ENCODE data around the gene KCTD5.
"Not testable (repeated sequence)": the region's sequence is repeated elsewhere in the genome, so short reads cannot be mapped to it uniquely, and the experiment has no call there.

KCTD5 gene

GRCh38 chr16:2689968-2690801 lies 7.9 kb downstream of the KCTD5 start:
- Histone ChIP-seq H3K9ac (ENCODE audit: low read length) (no peak overlapping the region), H3K36me3 (ENCODE audit: control insufficient read depth, insufficient read depth, low read length) (peaks cover 10% of the 10 kb centered on the region; the same call in 1 of the 2 replicates), H3K27me3 (ENCODE audit: control insufficient read depth, insufficient read depth, low read length) (no peaks in the 10 kb centered on the region), H3K4me1 (ENCODE audit: control insufficient read depth, insufficient read depth, low read length) (peaks cover 6% of the 10 kb centered on the region; the same call in 1 of the 2 replicates), H3K4me3 (ENCODE audit: low read depth, low read length) (no peak overlapping the region), H3K9me3 (ENCODE audit: control insufficient read depth, insufficient read depth, low read depth, low read length) (no peaks in the 10 kb centered on the region), H3K27ac (ENCODE audit: low read depth, low read length) (no peak overlapping the region)

- Histone ChIP-seq H3K4me3 (ENCODE audit: low read depth, low read length) (no peak overlapping the region), H3K4me1 (ENCODE audit: control insufficient read depth, insufficient read depth, low read length) (peaks cover 6% of the 10 kb centered on the region; the same call in 1 of the 2 replicates), H3K27me3 (ENCODE audit: control insufficient read depth, insufficient read depth, low read length) (no peaks in the 10 kb centered on the region)
Measured at GRCh38 chr16:2690852-2691251, 8.5 kb downstream of the KCTD5 start.

GRCh38 chr16:2691491-2692248 lies 9.3 kb downstream of the KCTD5 start:
- H3K27ac ChIP-seq (ENCODE audit: low read depth, low read length) = 0 out of 2 replicates have a peak overlapping the region, but pooled peaks have one; percentile 9
- no peak overlapping the region for H3K4me3 ChIP-seq (ENCODE audit: low read depth, low read length)
- H3K27me3 ChIP-seq (ENCODE audit: control insufficient read depth, insufficient read depth, low read length) = no peaks in the 10 kb centered on the region
- H3K9me3 ChIP-seq (ENCODE audit: control insufficient read depth, insufficient read depth, low read depth, low read length) = no peaks in the 10 kb centered on the region
- H3K4me1 ChIP-seq (ENCODE audit: control insufficient read depth, insufficient read depth, low read length) = peaks cover 6% of the 10 kb centered on the region; the same call in 1 of the 2 replicates
- H3K9ac ChIP-seq (ENCODE audit: low read length) = no peak overlapping the region
- H3K36me3 ChIP-seq (ENCODE audit: control insufficient read depth, insufficient read depth, low read length) = peaks cover 10% of the 10 kb centered on the region; the same call in 1 of the 2 replicates

More at GRCh38 chr16:2690852-2691251, 8.5 kb downstream of the KCTD5 start:
- H3K9ac ChIP-seq (ENCODE audit: low read length) = no peak overlapping the region
- peaks cover 10% of the 10 kb centered on the region; the same call in 1 of the 2 replicates for H3K36me3 ChIP-seq (ENCODE audit: control insufficient read depth, insufficient read depth, low read length)
- no peaks in the 10 kb centered on the region for H3K9me3 ChIP-seq (ENCODE audit: control insufficient read depth, insufficient read depth, low read depth, low read length)
- no peak overlapping the region for H3K27ac ChIP-seq (ENCODE audit: low read depth, low read length)

DNA sequence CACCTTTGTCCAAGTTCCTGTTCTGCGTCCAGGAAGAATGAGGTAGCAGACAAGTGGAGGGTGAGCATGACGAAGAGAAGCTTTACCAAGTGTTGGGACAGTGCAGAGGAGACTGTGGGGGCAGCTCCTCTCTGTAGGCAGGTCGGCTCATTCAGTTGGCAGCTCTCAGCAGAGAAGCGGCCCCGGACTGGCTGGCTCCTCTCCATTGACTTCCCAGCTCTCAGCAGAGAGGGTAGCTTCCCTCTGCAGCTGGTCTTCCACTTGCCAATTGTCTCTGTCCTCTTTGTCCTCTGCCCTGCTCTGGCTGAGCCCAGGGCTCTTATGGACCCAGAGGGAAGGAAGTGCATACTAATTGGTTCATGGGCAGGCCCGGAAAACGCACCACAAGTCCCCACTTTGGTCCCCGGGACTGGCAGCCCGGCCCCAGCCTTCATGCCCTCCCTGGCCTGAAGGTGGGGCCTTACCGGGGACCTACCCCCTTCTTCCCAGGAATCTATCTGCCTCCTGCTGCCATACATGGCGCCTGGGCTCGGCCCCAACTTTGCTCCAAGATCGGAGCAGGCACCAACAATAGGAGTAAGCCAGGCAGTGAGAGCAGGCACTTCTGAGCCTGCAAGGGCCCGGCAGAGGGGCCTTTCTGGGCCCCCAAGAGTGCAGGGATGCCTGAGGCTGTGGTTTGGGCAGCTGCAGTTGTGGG lies 10.1 kb downstream of the KCTD5 start:
- Histone ChIP-seq H3K4me3 (ENCODE audit: low read depth, low read length) (no peak overlapping the region), H3K27me3 (ENCODE audit: control insufficient read depth, insufficient read depth, low read length) (no peaks in the 10 kb centered on the region), H3K4me1 (ENCODE audit: control insufficient read depth, insufficient read depth, low read length) (peaks cover 6% of the 10 kb centered on the region; the same call in 1 of the 2 replicates), H3K36me3 (ENCODE audit: control insufficient read depth, insufficient read depth, low read length) (peaks cover 16% of the 10 kb centered on the region), H3K9ac (ENCODE audit: low read length) (no peak overlapping the region), H3K9me3 (ENCODE audit: control insufficient read depth, insufficient read depth, low read depth, low read length) (no peaks in the 10 kb centered on the region), H3K27ac (ENCODE audit: low read depth, low read length) (0 out of 2 replicates have a peak overlapping the region, but pooled peaks have one; percentile 9)

- Histone ChIP-seq H3K9me3 (ENCODE audit: control insufficient read depth, insufficient read depth, low read depth, low read length) (no peaks in the 10 kb centered on the region), H3K4me3 (ENCODE audit: low read depth, low read length) (no peak overlapping the region), H3K36me3 (ENCODE audit: control insufficient read depth, insufficient read depth, low read length) (peaks cover 23% of the 10 kb centered on the region), H3K4me1 (ENCODE audit: control insufficient read depth, insufficient read depth, low read length) (peaks cover 6% of the 10 kb centered on the region; the same call in 1 of the 2 replicates), H3K27ac (ENCODE audit: low read depth, low read length) (no peak overlapping the region), H3K9ac (ENCODE audit: low read length) (no peak overlapping the region), H3K27me3 (ENCODE audit: control insufficient read depth, insufficient read depth, low read length) (no peaks in the 10 kb centered on the region)
Measured at GRCh38 chr16:2692948-2693651, 10.8 kb downstream of the KCTD5 start.

DNA sequence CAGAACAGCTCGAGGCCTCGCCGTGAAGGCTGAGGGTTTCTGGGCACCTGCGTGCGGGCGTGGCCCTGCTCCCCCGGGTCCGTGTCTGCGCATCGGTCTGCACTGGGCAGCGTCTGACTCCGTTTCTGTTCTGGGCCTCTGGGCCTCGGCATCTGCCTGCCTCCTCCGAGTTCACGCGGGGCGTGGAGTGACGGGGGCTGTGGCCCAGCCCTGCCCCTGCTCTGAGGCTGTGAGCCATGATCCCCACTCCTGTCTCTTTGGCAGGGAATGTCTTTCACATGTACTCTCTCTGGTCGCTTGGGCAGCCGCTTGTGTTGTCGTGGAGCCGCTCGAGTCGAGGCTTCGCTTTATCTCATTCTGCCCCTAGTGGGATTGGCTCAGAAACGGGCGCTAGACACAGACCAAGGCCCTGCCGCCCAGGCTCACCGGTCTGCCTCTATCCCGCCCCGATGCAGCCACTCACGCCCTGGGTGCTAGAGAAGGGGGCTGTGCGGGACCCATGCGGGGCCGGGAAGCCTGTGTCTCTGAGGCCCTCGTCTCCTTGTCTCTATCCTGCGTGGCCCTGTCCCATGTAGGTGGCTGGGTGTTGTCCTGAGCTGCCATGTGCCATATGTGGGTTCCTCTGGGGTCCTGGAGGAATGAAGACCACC lies 14.4 kb downstream of the KCTD5 start:
- not testable (repeated sequence) for H3K4me3 ChIP-seq (ENCODE audit: low read depth, low read length); H3K9ac ChIP-seq (ENCODE audit: low read length); H3K9me3 ChIP-seq (ENCODE audit: control insufficient read depth, insufficient read depth, low read depth, low read length); H3K27me3 ChIP-seq (ENCODE audit: control insufficient read depth, insufficient read depth, low read length); H3K27ac ChIP-seq (ENCODE audit: low read depth, low read length); H3K4me1 ChIP-seq (ENCODE audit: control insufficient read depth, insufficient read depth, low read length)
- peaks cover 45% of the 10 kb centered on the region for H3K36me3 ChIP-seq (ENCODE audit: control insufficient read depth, insufficient read depth, low read length)

DNA sequence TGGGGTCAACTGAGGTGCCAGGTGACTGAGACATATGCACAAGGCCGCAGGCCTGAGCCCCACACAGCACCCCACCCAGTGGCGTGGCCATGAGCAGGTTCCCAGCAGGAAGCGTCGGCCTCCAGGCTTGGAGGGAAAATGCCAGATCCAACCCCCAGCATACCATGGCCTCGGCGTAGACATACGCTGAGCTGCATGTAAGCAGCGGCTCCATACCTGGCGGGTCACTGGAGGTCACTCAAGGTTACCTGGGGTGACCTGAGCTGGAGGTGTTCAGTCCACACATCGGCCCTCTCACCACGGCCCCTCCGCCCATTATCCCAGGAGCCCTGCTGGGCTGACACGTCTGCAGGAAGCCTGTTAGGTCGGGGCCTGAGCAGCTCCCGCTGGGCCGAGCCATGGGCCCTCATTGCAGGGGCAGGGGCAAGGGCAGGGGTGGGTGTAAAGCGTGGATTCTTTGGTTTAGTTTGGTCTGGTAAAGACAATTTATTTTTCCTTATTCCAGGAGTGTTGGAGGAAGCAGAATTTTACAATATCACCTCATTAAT lies 15.2 kb downstream of the KCTD5 start:
- peaks cover 51% of the 10 kb centered on the region for H3K36me3 ChIP-seq (ENCODE audit: control insufficient read depth, insufficient read depth, low read length)
- H3K9ac ChIP-seq (ENCODE audit: low read length) = no peak overlapping the region
- H3K4me3 ChIP-seq (ENCODE audit: low read depth, low read length) = no peak overlapping the region
- H3K9me3 ChIP-seq (ENCODE audit: control insufficient read depth, insufficient read depth, low read depth, low read length) = no peaks in the 10 kb centered on the region
- 0 out of 2 replicates have a peak, but pooled peaks cover 6% of the 10 kb centered on the region for H3K4me1 ChIP-seq (ENCODE audit: control insufficient read depth, insufficient read depth, low read length)
- H3K27me3 ChIP-seq (ENCODE audit: control insufficient read depth, insufficient read depth, low read length) = no peaks in the 10 kb centered on the region
- H3K27ac ChIP-seq (ENCODE audit: low read depth, low read length) = no peak overlapping the region

GRCh38 chr16:2698103-2698870 lies 16.0 kb downstream of the KCTD5 start:
- peaks cover 58% of the 10 kb centered on the region for H3K36me3 ChIP-seq (ENCODE audit: control insufficient read depth, insufficient read depth, low read length)
- no peak overlapping the region for H3K9ac ChIP-seq (ENCODE audit: low read length)
- 0 out of 2 replicates have a peak, but pooled peaks cover 3% of the 10 kb centered on the region for H3K4me1 ChIP-seq (ENCODE audit: control insufficient read depth, insufficient read depth, low read length)
- no peak overlapping the region for H3K4me3 ChIP-seq (ENCODE audit: low read depth, low read length)
- no peak overlapping the region for H3K27ac ChIP-seq (ENCODE audit: low read depth, low read length)
- no peaks in the 10 kb centered on the region for H3K27me3 ChIP-seq (ENCODE audit: control insufficient read depth, insufficient read depth, low read length)
- no peaks in the 10 kb centered on the region for H3K9me3 ChIP-seq (ENCODE audit: control insufficient read depth, insufficient read depth, low read depth, low read length)

- peaks cover 58% of the 10 kb centered on the region for H3K36me3 ChIP-seq (ENCODE audit: control insufficient read depth, insufficient read depth, low read length)
Measured at GRCh38 chr16:2698965-2699750, 16.8 kb downstream of the KCTD5 start.

More at GRCh38 chr16:2698965-2699750, 16.8 kb downstream of the KCTD5 start:
- no peaks in the 10 kb centered on the region for H3K9me3 ChIP-seq (ENCODE audit: control insufficient read depth, insufficient read depth, low read depth, low read length)
- H3K4me3 ChIP-seq (ENCODE audit: low read depth, low read length) = no peak overlapping the region
- H3K27ac ChIP-seq (ENCODE audit: low read depth, low read length) = no peak overlapping the region
- no peaks in the 10 kb centered on the region for H3K27me3 ChIP-seq (ENCODE audit: control insufficient read depth, insufficient read depth, low read length)
- no peak overlapping the region for H3K9ac ChIP-seq (ENCODE audit: low read length)
- no peaks in the 10 kb centered on the region for H3K4me1 ChIP-seq (ENCODE audit: control insufficient read depth, insufficient read depth, low read length)

All from HUES6 (cell line).